GM12878 (cell line): ENCODE measurements around the gene GARIN5A. TPM values are rescaled to one million over a fixed set of nuclear protein-coding genes. Genes with fewer than 3 reads are reported as not detected.

Experiments used
- EP300 ChIP-seq, 2 experiments: fragments of 150-350 bp in 1 of 2; IDR thresholded peaks; 2 replicates each; pipeline ENCODE4 v1.6.1; 2011 to 2012; ENCODE audit warnings: low read depth in 2 of 2, low read length in 2 of 2, borderline replicate concordance in 1 of 2, improper control_type of control experiment in 1 of 2, inconsistent platforms in 1 of 2; ENCODE audit not compliant: control insufficient read depth in 1 of 2
- ZSCAN29 ChIP-seq: fragments of 450-650 bp; IDR thresholded peaks from 2 replicates; pipeline ENCODE4 v1.6.1; 2017; ENCODE audit warnings: mild to moderate bottlenecking, moderate library complexity
- polyA plus RNA-seq, 11 experiments: library from polyadenylated mRNA; depleted of rRNA in 4 of 11; unstranded in 6 of 11; stranded (reverse) in 5 of 11; fragments of >200 nt; fragmentation: Nextera tagmentation in 4 of 11; fragmentation: Illumina TruSeq in 1 of 11; extraction: Ambion mirVana in 4 of 11; extraction: Trizol in 1 of 11; gene quantifications; 1 replicate in 1 of 11; 2 replicates in 10 of 11; pipeline versions ENCODE4 v1.2.1 to v1.2.3, GENCODE V29; 2011 to 2016; ENCODE audit warnings: inconsistent platforms in 2 of 11, missing spikeins in 2 of 11, low read depth in 1 of 11
- total RNA-seq, 4 experiments: library from RNA; depleted of rRNA in 3 of 4; stranded (reverse); fragments of >200 nt in 3 of 4; fragmentation: Illumina TruSeq in 1 of 4; extraction: Trizol in 1 of 4; gene quantifications; 2 replicates each; pipeline versions ENCODE4 v1.2.1 to v1.2.3, GENCODE V29; 2013 to 2021
- TF ChIP-seq, protein P1 (sequence below): fragments of 150-350 bp; IDR thresholded peaks from 2 replicates; pipeline ENCODE4 v1.6.1; 2016; ENCODE audit warnings: low read depth, low read length
- TF ChIP-seq, protein P2 (sequence below): fragments of 450-650 bp; conservative IDR thresholded peaks from 2 replicates; pipeline ENCODE4 v1.6.1; 2017; ENCODE audit warnings: mild to moderate bottlenecking, moderate library complexity

GARIN5A gene
- total and polyA plus RNA-seq, 10 of the 15 experiments (the other 5 are each of a cell fraction or from before 2014, with no cell fraction given), result 0.18 to 1.2 (median 0.24) TPM; not detected in 6

DNA sequence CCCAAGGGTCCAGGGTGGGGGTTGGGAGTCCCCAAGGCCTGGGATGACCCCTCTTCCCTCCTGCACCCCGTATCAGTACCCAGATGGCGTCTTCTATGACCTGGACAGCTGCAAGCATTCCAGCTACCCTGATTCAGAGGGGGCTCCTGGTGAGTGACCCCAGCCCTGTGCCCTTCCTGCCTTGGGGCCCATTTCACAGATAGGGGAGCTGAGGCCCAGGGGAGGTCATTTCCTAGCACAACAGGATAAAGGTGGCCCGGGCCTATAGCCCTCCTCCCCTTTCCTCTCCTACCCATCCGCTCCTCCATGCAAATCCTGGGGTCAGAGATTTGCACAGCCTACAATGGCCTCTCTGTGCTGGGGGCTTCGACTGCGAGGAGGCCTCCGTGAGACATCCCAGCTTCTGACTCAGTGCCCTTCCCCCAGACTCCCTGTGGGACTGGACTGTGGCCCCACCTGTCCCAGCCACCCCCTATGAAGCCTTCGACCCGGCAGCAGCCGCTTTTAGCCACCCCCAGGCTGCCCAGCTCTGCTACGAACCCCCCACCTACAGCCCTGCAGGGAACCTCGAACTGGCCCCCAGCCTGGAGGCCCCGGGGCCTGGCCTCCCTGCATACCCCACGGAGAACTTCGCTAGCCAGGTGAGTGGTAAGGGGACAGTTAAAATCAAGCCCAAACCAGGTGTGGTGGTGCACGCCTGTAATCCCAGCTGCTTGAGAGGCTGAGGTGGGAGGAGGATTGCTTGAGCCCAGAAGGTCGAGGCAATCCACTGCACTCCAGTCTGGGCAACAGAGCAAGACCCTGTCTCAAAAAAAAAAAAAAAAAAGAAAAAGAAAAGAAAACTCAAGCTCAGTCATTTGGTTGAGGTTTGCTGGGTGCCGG is 54.0 kb downstream of the GARIN5A start (continued):
- TF ChIP-seq, protein P1, sequence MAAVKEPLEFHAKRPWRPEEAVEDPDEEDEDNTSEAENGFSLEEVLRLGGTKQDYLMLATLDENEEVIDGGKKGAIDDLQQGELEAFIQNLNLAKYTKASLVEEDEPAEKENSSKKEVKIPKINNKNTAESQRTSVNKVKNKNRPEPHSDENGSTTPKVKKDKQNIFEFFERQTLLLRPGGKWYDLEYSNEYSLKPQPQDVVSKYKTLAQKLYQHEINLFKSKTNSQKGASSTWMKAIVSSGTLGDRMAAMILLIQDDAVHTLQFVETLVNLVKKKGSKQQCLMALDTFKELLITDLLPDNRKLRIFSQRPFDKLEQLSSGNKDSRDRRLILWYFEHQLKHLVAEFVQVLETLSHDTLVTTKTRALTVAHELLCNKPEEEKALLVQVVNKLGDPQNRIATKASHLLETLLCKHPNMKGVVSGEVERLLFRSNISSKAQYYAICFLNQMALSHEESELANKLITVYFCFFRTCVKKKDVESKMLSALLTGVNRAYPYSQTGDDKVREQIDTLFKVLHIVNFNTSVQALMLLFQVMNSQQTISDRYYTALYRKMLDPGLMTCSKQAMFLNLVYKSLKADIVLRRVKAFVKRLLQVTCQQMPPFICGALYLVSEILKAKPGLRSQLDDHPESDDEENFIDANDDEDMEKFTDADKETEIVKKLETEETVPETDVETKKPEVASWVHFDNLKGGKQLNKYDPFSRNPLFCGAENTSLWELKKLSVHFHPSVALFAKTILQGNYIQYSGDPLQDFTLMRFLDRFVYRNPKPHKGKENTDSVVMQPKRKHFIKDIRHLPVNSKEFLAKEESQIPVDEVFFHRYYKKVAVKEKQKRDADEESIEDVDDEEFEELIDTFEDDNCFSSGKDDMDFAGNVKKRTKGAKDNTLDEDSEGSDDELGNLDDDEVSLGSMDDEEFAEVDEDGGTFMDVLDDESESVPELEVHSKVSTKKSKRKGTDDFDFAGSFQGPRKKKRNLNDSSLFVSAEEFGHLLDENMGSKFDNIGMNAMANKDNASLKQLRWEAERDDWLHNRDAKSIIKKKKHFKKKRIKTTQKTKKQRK, result no peak
- 0 out of 4 replicates have a peak, but pooled peaks of 1 of the 2 experiments have one; percentile 27 for TF ChIP-seq EP300 (IDR thresholded peaks at IDR 0.05; ENCODE audit: borderline replicate concordance in 1 of 2, control insufficient read depth in 1 of 2, low read depth in 2 of 2, low read length in 2 of 2)
- TF ChIP-seq ZSCAN29, result no peak
- TF ChIP-seq, protein P2, sequence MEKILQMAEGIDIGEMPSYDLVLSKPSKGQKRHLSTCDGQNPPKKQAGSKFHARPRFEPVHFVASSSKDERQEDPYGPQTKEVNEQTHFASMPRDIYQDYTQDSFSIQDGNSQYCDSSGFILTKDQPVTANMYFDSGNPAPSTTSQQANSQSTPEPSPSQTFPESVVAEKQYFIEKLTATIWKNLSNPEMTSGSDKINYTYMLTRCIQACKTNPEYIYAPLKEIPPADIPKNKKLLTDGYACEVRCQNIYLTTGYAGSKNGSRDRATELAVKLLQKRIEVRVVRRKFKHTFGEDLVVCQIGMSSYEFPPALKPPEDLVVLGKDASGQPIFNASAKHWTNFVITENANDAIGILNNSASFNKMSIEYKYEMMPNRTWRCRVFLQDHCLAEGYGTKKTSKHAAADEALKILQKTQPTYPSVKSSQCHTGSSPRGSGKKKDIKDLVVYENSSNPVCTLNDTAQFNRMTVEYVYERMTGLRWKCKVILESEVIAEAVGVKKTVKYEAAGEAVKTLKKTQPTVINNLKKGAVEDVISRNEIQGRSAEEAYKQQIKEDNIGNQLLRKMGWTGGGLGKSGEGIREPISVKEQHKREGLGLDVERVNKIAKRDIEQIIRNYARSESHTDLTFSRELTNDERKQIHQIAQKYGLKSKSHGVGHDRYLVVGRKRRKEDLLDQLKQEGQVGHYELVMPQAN, result no peak
- TF ChIP-seq, all 136 proteins: peak for 7
